K562 (cell line): Measurements from ENCODE around the gene FASTKD2. TPM values are rescaled to one million over a fixed set of nuclear protein-coding genes. Genes with fewer than 3 reads are reported as not detected.

ENCODE experiments used
- ATAC-seq: fragments of 200-7000 bp; cut with Tn5 transposase; 3 replicates; pipeline ENCODE4 v1.9.1; 2020; ENCODE audit warnings: moderate library complexity
- BruUV-seq: library from RNA; stranded (reverse); fragments of 400-500 nt; replicated peaks from 2 replicates; lab custom pipeline; 2021; lab: Mats Ljungman, UMichigan
- CTCF ChIA-PET: fragments of 300-600 bp; formaldehyde crosslinking; extraction: SDS; loops from one replicate; lab custom pipeline; 2021; ENCODE audit warnings: low intra/inter-chr PET ratio; lab: Yijun Ruan, JAX
- POLR2A ChIA-PET: fragments of 300-600, 350-650 bp; sonication (Branson Sonifier 250); formaldehyde crosslinking; extraction: SDS; loops from one replicate; lab custom pipeline; 2021; ENCODE audit warnings: antibody characterized with exemption, inconsistent platforms; lab: Yijun Ruan, JAX
- DNase-seq, 4 experiments: peaks; one replicate each; pipeline versions ENCODE4 v3.0.0 to v3.0.0-alpha.2; 2011 to 2018; ENCODE audit warnings: low spot score in 3 of 4, mixed read lengths in 3 of 4; ENCODE audit errors: extremely low read depth in 1 of 4
- FAIRE-seq: peaks from 2 replicates; lab custom pipeline; 2011; peaks lifted over from hg19 to GRCh38; lab: Jason Lieb, UNC
- H2AFZ ChIP-seq: 2 replicates; pipeline ENCODE4 v1.6.0; 2011; ENCODE audit warnings: low read depth, low read length, control low read depth, inconsistent platforms
- H3K27ac ChIP-seq: fragments of 200-600 bp; 3 replicates; pipeline ENCODE4 v1.8.0; 2011; ENCODE audit warnings: low read depth, mild to moderate bottlenecking, control low read depth, inconsistent platforms, low read length, moderate library complexity, mixed read lengths; ENCODE audit errors: extremely low read depth
- H3K27me3 ChIP-seq, 2 experiments: fragments of 300-600 bp in 1 of 2; 2 replicates in 1 of 2; 3 replicates in 1 of 2; pipeline versions ENCODE4 v1.6.0 to v1.8.0; 2011; ENCODE audit warnings: inconsistent platforms in 2 of 2, low read length in 2 of 2, mild to moderate bottlenecking in 1 of 2, mixed read lengths in 1 of 2, moderate library complexity in 1 of 2; ENCODE audit not compliant: control insufficient read depth in 2 of 2, insufficient read depth in 2 of 2
- H3K36me3 ChIP-seq: fragments of 300-600 bp; 3 replicates; pipeline ENCODE4 v1.8.0; 2011; ENCODE audit warnings: mild to moderate bottlenecking, low read length, inconsistent platforms; ENCODE audit not compliant: control insufficient read depth, insufficient read depth
- H3K4me1 ChIP-seq, 2 experiments: fragments of 200-600 bp in 1 of 2; replicated peaks in 1 of 2; 2 replicates in 1 of 2; 3 replicates in 1 of 2; pipeline versions ENCODE4 v1.5.1 to v1.8.0; 2011; ENCODE audit warnings: inconsistent platforms in 2 of 2, low read length in 2 of 2, mild to moderate bottlenecking in 1 of 2, mixed read lengths in 1 of 2, moderate library complexity in 1 of 2; ENCODE audit not compliant: control insufficient read depth in 2 of 2, insufficient read depth in 2 of 2
- H3K4me2 ChIP-seq: 2 replicates; pipeline ENCODE4 v1.6.1; 2011; ENCODE audit warnings: low read length, control low read depth, inconsistent platforms, mixed read lengths; ENCODE audit not compliant: insufficient read depth
- H3K4me3 ChIP-seq: fragments of 200-600 bp; sonication (generic), shearing (Covaris generic); 2 replicates; pipeline ENCODE4 v1.5.1; 2016; ENCODE audit warnings: control low read depth, inconsistent platforms
- H3K79me2 ChIP-seq: fragments of 200-600 bp; 3 replicates; pipeline ENCODE4 v1.8.0; 2011; ENCODE audit warnings: low read length, inconsistent platforms; ENCODE audit not compliant: control insufficient read depth, insufficient read depth
- H3K9ac ChIP-seq, 2 experiments: 2 replicates each; pipeline versions ENCODE4 v1.6.0 to v1.6.1; 2011; ENCODE audit warnings: low read depth in 2 of 2, low read length in 2 of 2, control low read depth in 1 of 2, inconsistent platforms in 1 of 2, mild to moderate bottlenecking in 1 of 2, mixed read lengths in 1 of 2; ENCODE audit not compliant: insufficient read depth in 1 of 2
- H3K9me1 ChIP-seq: one replicate; pipeline ENCODE4 v1.6.0; 2011; ENCODE audit warnings: inconsistent platforms, mild to moderate bottlenecking, low read length, moderate library complexity; ENCODE audit not compliant: control insufficient read depth, insufficient read depth
- H3K9me3 ChIP-seq: replicated peaks from 2 replicates; pipeline ENCODE4 v1.5.1; 2011; ENCODE audit warnings: low read depth, low read length, inconsistent platforms; ENCODE audit not compliant: control insufficient read depth, insufficient read depth
- H4K20me1 ChIP-seq: replicated peaks from 2 replicates; pipeline ENCODE4 v1.6.1; 2011; ENCODE audit warnings: low read length, inconsistent platforms, mixed read lengths; ENCODE audit not compliant: control insufficient read depth, insufficient read depth
- CHD1 ChIP-seq: fragments of 200-600 bp; sonication (generic); IDR thresholded peaks from one replicate; pipeline ENCODE4 v1.6.1; 2012; ENCODE audit warnings: mild to moderate bottlenecking, moderate library complexity, low read length, inconsistent platforms
- CSDE1 ChIP-seq, 2 experiments: fragments of 450-650 bp; IDR thresholded peaks; 2 replicates each; pipeline ENCODE4 v1.6.1; 2016; ENCODE audit warnings: mild to moderate bottlenecking in 1 of 2
- ESRRA ChIP-seq: fragments of 450-650 bp; IDR thresholded peaks from 2 replicates; pipeline ENCODE4 v1.6.1; 2014; ENCODE audit warnings: low read depth, mild to moderate bottlenecking, moderate library complexity, borderline replicate concordance
- KDM1A ChIP-seq, 2 experiments: fragments of 450-650 bp; IDR thresholded peaks; 2 replicates each; pipeline ENCODE4 v1.6.1; 2016; ENCODE audit warnings: mild to moderate bottlenecking in 2 of 2
- MXI1 ChIP-seq: IDR thresholded peaks from 2 replicates; pipeline ENCODE4 v1.6.1; 2011; ENCODE audit warnings: low read depth, mild to moderate bottlenecking, improper control_type of control experiment, low read length
- SETDB1 ChIP-seq: IDR thresholded peaks from one replicate; pipeline ENCODE4 v1.6.1; 2012; ENCODE audit warnings: low read length, control low read depth, inconsistent platforms
- WGBS: fragments of 100-300 bp; shearing (Covaris generic); methylation state at CpG from one replicate; pipeline ENCODE4 v1.1.6; 2016; ENCODE audit warnings: low coverage, mixed read lengths; ENCODE audit not compliant: insufficient coverage; ENCODE audit errors: missing lambda C conversion rate; 5-methylcytosine and 5-hydroxymethylcytosine counted together
- in situ Hi-C: fragments of 300-500 bp; cut with MboI; formaldehyde crosslinking; loops from 4 replicates; pipeline ENCODE4 v1.15.0; 2018; ENCODE audit warnings: inconsistent platforms, mixed read lengths
- intact Hi-C: fragments of 100-400 bp; cut with micrococcal nuclease; formaldehyde crosslinking; loops from 2 replicates; pipeline ENCODE4 v1.14.2; 2022
- polyA plus RNA-seq, 8 experiments: library from polyadenylated mRNA; depleted of rRNA in 4 of 8; stranded (reverse) in 5 of 8; unstranded in 3 of 8; fragments of >200 nt; fragmentation: Nextera tagmentation in 2 of 8; fragmentation: Illumina TruSeq in 1 of 8; extraction: Ambion mirVana in 2 of 8; extraction: Trizol in 1 of 8; gene quantifications; 2 replicates each; pipeline versions ENCODE4 v1.2.1 to v1.2.3, GENCODE V29; 2011 to 2014; ENCODE audit warnings: inconsistent platforms in 1 of 8, missing spikeins in 1 of 8
- total RNA-seq, 7 experiments: library from RNA; depleted of rRNA in 6 of 7; stranded (reverse); fragments of >200 nt in 6 of 7; fragmentation: Illumina TruSeq in 2 of 7; extraction: Trizol in 2 of 7; gene quantifications; 2 replicates each; pipeline versions ENCODE4 v1.2.1 to v1.2.3, GENCODE V29; 2011 to 2021; ENCODE audit warnings: low replicate concordance in 1 of 7
- TF ChIP-seq, protein P1 (sequence below): fragments of 450-650 bp; IDR thresholded peaks from 2 replicates; pipeline ENCODE4 v1.6.1; 2016; ENCODE audit warnings: low read depth, mild to moderate bottlenecking, moderate library complexity

FASTKD2 gene
- total and polyA plus RNA-seq, 9 of the 15 experiments (the other 6 are each of a cell fraction or from before 2014, with no cell fraction given), result 20.8 to 90.6 (median 39.1) TPM

DNA sequence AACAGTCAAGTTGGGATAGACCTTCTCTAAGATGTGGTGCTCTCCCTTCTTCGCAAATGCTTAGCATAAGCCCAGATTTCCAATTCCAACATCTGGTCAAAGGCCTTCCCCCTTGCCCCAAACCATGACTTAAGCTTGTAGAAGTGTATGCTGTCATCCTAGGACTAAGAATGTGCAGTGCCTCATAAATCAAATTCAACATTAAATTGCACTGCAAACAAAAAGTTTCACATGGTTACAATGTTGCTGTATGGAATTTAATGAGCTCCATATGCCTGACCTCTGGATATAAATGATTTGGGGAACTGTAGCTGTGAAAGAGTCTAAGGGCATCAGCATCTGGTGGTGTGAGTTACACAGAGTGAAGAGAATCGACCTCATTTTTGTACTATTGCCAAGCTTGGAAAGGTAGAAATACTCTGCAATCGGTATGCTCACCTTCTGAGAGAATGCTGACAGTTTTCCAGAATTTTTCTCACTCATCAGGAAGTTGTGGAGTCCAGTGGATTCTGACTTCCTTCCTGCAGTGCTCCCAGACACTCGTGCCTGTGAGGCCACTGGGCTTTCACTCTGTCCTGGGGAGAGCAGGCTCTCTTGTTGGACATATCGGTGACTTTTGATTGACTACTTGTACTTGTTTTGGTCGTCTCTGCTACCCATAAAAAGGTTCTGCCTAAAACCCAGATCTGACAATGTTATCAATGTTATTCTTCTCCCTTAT lies 40.6 kb downstream of the FASTKD2 start:
- ChIA-PET CTCF (no interaction called here), POLR2A (interaction anchor here (0.7 kb wide), 1 partner anchor 13 kb away, joined by 5 read pairs; no protein-coding TSS in a partner anchor)
- Histone ChIP-seq H3K36me3 (no peaks in the 10 kb centered on the region), H2AFZ (no peak overlapping the region), H3K4me3 (no peak overlapping the region), H3K9me3 (no peaks in the 10 kb centered on the region), H3K9me1 (no peaks in the 10 kb centered on the region), H3K79me2 (no peaks in the 10 kb centered on the region), H4K20me1 (no peaks in the 10 kb centered on the region), H3K27me3 (no peaks in the 10 kb centered on the region), H3K4me1 (no peaks in the 10 kb centered on the region), H3K4me2 (no peak overlapping the region), H3K9ac (no peak overlapping the region), H3K27ac (no peak overlapping the region)
- no TSS peak for BruUV-seq
- in situ Hi-C loops, result no loop called here
- ATAC-seq, result no peak
- WGBS, result 27% methylated on average over 6 of the region's 6 CpGs
- DNase-seq, result no peak
- TF ChIP-seq, protein P1, sequence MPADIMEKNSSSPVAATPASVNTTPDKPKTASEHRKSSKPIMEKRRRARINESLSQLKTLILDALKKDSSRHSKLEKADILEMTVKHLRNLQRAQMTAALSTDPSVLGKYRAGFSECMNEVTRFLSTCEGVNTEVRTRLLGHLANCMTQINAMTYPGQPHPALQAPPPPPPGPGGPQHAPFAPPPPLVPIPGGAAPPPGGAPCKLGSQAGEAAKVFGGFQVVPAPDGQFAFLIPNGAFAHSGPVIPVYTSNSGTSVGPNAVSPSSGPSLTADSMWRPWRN, result no peak
- TF ChIP-seq MXI1 (no peak), CSDE1 (IDR thresholded peaks at IDR 0.05) (no peak), SETDB1 (no peak), KDM1A (IDR thresholded peaks at IDR 0.05) (no peak), ESRRA (no peak), CHD1 (no peak)
- FAIRE-seq, result no peak
- intact Hi-C loops, result loop anchor here (10.0 kb wide), 1 partner anchor 929 kb away; no protein-coding TSS in a partner anchor
